SU-DHL-6 (cell line): ENCODE results near the gene WDR88.

ENCODE experiments used
- H2AFZ ChIP-seq: fragments of 200-600 bp; sonication (generic); 2 replicates; pipeline ENCODE4 v1.6.1; 2014; ENCODE audit warnings: low read depth, mild to moderate bottlenecking, moderate library complexity, mixed read lengths, antibody characterized with exemption, low read length; ENCODE audit not compliant: severe bottlenecking
- H3F3A ChIP-seq: fragments of 200-600 bp; shearing (Covaris generic); 2 replicates; pipeline ENCODE4 v1.6.0; 2016; ENCODE audit warnings: antibody characterized with exemption, mild to moderate bottlenecking; ENCODE audit not compliant: insufficient read depth
- H3K27ac ChIP-seq: fragments of 200-600 bp; sonication (generic); 2 replicates; pipeline ENCODE4 v1.5.1; 2016; ENCODE audit warnings: low read depth, mild to moderate bottlenecking, low read length, moderate library complexity, mixed read lengths
- H3K27me3 ChIP-seq: fragments of 200-600 bp; sonication (generic), shearing (Covaris generic); 2 replicates; pipeline ENCODE4 v1.6.0; 2014; ENCODE audit warnings: mild to moderate bottlenecking, low read length
- H3K36me3 ChIP-seq: fragments of 200-600 bp; sonication (generic); 2 replicates; pipeline ENCODE4 v1.6.1; 2014; ENCODE audit warnings: mild to moderate bottlenecking, low read length, mixed read lengths
- H3K4me2 ChIP-seq: fragments of 300-600, 200-600 bp; shearing (Covaris generic), sonication (generic); 2 replicates; pipeline ENCODE4 v1.6.0; 2014; ENCODE audit warnings: low read length, low read depth, mild to moderate bottlenecking; ENCODE audit not compliant: poor library complexity, severe bottlenecking
- H3K4me3 ChIP-seq: fragments of 200-600 bp; sonication (generic); 2 replicates; pipeline ENCODE4 v1.5.1; 2014; ENCODE audit warnings: antibody characterized with exemption, low read length, mild to moderate bottlenecking, mixed read lengths; ENCODE audit not compliant: insufficient read depth, poor library complexity, severe bottlenecking
- H3K79me2 ChIP-seq: fragments of 200-600 bp; sonication (generic); 2 replicates; pipeline ENCODE4 v1.6.1; 2014; ENCODE audit warnings: mild to moderate bottlenecking, low read length, moderate library complexity; ENCODE audit not compliant: insufficient read depth
- H3K9ac ChIP-seq: fragments of 200-600 bp; sonication (generic); 2 replicates; pipeline ENCODE4 v1.7.0; 2014; ENCODE audit warnings: mild to moderate bottlenecking, low read length
- H3K9me2 ChIP-seq: fragments of 200-600 bp; sonication (generic); replicated peaks from 2 replicates; pipeline ENCODE4 v1.6.1; 2014; ENCODE audit warnings: low read length; ENCODE audit not compliant: insufficient read depth
- H3K9me3 ChIP-seq: fragments of 200-600 bp; sonication (generic); 2 replicates; pipeline ENCODE4 v1.6.1; 2014; ENCODE audit warnings: low read length, mixed read lengths; ENCODE audit not compliant: insufficient read depth
- H4K20me1 ChIP-seq: fragments of 200-600 bp; sonication (generic); 2 replicates; pipeline ENCODE4 v1.6.1; 2014; ENCODE audit warnings: low read depth, mild to moderate bottlenecking, antibody characterized with exemption, low read length, moderate library complexity, mixed read lengths
- EZH2phosphoT487 ChIP-seq: fragments of 200-600 bp; sonication (generic), shearing (Covaris generic); conservative IDR thresholded peaks from 2 replicates; pipeline ENCODE4 v1.6.1; 2018; ENCODE audit warnings: mild to moderate bottlenecking, antibody characterized with exemption, low read length, moderate library complexity, mixed read lengths
- TF ChIP-seq, protein P1 (sequence below): fragments of 200-600 bp; sonication (generic); IDR thresholded peaks from one replicate; pipeline ENCODE4 v1.5.1; 2017; ENCODE audit warnings: antibody characterized with exemption, mild to moderate bottlenecking, low read length, moderate library complexity; ENCODE audit not compliant: insufficient read depth, poor library complexity, severe bottlenecking

The WDR88 gene

GRCh38 chr19:33159149-33159548 lies 27.2 kb downstream of the WDR88 start:
- Histone ChIP-seq H3K9ac (no peak overlapping the region), H3K27me3 (no peaks in the 10 kb centered on the region), H3F3A (no peaks in the 10 kb centered on the region), H3K79me2 (no peaks in the 10 kb centered on the region), H4K20me1 (no peaks in the 10 kb centered on the region), H3K36me3 (no peaks in the 10 kb centered on the region), H3K4me3 (no peak overlapping the region), H3K9me2 (no peaks in the 10 kb centered on the region), H3K9me3 (no peaks in the 10 kb centered on the region), H2AFZ (no peak overlapping the region), H3K4me2 (no peak overlapping the region), H3K27ac (no peak overlapping the region)
- TF ChIP-seq EZH2phosphoT487: no peak
- TF ChIP-seq, protein P1, sequence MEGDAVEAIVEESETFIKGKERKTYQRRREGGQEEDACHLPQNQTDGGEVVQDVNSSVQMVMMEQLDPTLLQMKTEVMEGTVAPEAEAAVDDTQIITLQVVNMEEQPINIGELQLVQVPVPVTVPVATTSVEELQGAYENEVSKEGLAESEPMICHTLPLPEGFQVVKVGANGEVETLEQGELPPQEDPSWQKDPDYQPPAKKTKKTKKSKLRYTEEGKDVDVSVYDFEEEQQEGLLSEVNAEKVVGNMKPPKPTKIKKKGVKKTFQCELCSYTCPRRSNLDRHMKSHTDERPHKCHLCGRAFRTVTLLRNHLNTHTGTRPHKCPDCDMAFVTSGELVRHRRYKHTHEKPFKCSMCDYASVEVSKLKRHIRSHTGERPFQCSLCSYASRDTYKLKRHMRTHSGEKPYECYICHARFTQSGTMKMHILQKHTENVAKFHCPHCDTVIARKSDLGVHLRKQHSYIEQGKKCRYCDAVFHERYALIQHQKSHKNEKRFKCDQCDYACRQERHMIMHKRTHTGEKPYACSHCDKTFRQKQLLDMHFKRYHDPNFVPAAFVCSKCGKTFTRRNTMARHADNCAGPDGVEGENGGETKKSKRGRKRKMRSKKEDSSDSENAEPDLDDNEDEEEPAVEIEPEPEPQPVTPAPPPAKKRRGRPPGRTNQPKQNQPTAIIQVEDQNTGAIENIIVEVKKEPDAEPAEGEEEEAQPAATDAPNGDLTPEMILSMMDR: no peak

DNA sequence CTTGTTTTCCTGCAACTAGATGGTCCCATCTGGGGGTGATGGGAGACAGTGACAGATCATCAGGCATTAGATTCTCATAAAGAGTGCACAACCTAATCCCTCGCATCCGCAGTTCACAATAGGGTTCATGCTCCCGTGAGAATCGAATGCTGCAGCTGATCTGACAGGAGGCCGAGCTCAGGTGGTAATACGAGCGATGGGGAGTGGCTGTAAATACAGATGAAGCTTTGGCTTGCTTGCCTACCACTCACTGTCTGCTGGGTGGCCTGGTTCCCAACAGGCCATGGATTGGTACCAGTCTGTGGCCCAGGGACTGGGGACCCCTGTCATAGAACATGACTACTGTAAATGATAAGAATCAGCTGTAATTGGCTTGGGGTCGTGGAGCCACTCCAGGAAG lies 28.0 kb downstream of the WDR88 start:
- Histone ChIP-seq H3K36me3 (no peaks in the 10 kb centered on the region), H3K27me3 (no peaks in the 10 kb centered on the region), H3K9me2 (no peaks in the 10 kb centered on the region), H4K20me1 (no peaks in the 10 kb centered on the region), H3K4me2 (no peak overlapping the region), H3K79me2 (no peaks in the 10 kb centered on the region), H3K27ac (no peak overlapping the region), H3F3A (no peaks in the 10 kb centered on the region), H3K9ac (no peak overlapping the region), H3K9me3 (no peaks in the 10 kb centered on the region), H2AFZ (no peak overlapping the region), H3K4me3 (no peak overlapping the region)
- no peak for TF ChIP-seq EZH2phosphoT487
- TF ChIP-seq, protein P1: no peak

DNA sequence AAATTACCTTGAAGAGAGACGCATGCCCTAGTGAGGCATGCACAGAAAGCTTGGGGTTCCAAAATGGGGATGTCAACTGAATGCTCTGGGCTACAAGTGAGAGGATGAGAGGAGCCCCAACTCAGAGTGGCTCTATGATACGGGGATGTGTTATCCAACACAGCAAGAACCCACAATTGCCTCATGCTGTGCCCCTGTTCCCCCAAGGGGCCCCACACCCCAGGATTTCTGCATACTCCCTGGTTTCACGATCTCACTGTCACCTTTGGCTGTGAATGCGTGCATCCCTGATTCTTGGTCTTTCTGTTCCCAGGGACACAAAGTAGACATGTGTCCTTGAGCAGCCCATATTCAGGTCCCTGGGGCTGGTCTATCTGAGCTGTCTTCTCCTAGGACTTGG lies 29.3 kb downstream of the WDR88 start:
- Histone ChIP-seq H3K9ac (no peak overlapping the region), H4K20me1 (no peaks in the 10 kb centered on the region), H3K9me3 (no peaks in the 10 kb centered on the region), H3K36me3 (no peaks in the 10 kb centered on the region), H3K27me3 (no peaks in the 10 kb centered on the region), H3K27ac (no peak overlapping the region), H3K4me3 (no peak overlapping the region), H3K4me2 (no peak overlapping the region), H2AFZ (no peak overlapping the region), H3K9me2 (no peaks in the 10 kb centered on the region), H3K79me2 (no peaks in the 10 kb centered on the region), H3F3A (no peaks in the 10 kb centered on the region)
- TF ChIP-seq, protein P1: no peak
- TF ChIP-seq EZH2phosphoT487: no peak
